Measurements from ENCODE around the gene ST8SIA4.
A peak's percentile ranks its signal among the peaks of the same experiment; 100 is the strongest.

Gene ST8SIA4

GRCh38 chr5:100877274-100877673, 25.8 kb downstream of the ST8SIA4 start:
- no peak overlapping the region for H2BK12ac ChIP-seq (ENCODE audit: low read length)
- no peaks in the 10 kb centered on the region for H3K79me2 ChIP-seq (ENCODE audit: control insufficient read depth, insufficient read depth, low read length, poor library complexity)
- H2BK5ac ChIP-seq (ENCODE audit: low read depth, low read length, poor library complexity): no peak overlapping the region
- H4K91ac ChIP-seq (ENCODE audit: low read depth, low read length): no peak overlapping the region
- no peaks in the 10 kb centered on the region for H3K27me3 ChIP-seq (ENCODE audit: insufficient read depth, low read length)
- no peak overlapping the region for H2AK5ac ChIP-seq (ENCODE audit: low read length)
- H3K23ac ChIP-seq (ENCODE audit: low read length): no peak overlapping the region
- no peak overlapping the region for H4K12ac ChIP-seq (ENCODE audit: low read depth, low read length)
- DNase-seq: peak in 1 of 2 donors; percentile 15
- H3K79me1 ChIP-seq (ENCODE audit: low read length): no peaks in the 10 kb centered on the region
- no peaks in the 10 kb centered on the region for H3K4me1 ChIP-seq (ENCODE audit: control insufficient read depth in 1 of 2, insufficient read depth in 2 of 2, low read length in 2 of 2)
- no peak overlapping the region for H3K4me3 ChIP-seq (ENCODE audit: low read depth, low read length)
- H3K4ac ChIP-seq (ENCODE audit: low read depth, low read length): no peak overlapping the region
- no peak overlapping the region for H3K14ac ChIP-seq (ENCODE audit: low read length)
- no peak overlapping the region for H3K4me2 ChIP-seq (ENCODE audit: low read length)
- H3K36me3 ChIP-seq (ENCODE audit: control insufficient read depth in 1 of 2, insufficient read depth in 2 of 2, low read length in 2 of 2): no peaks in the 10 kb centered on the region
- no peak overlapping the region for H2AFZ ChIP-seq (ENCODE audit: insufficient read depth, low read length, poor library complexity)
- no peak overlapping the region for H3K18ac ChIP-seq (ENCODE audit: low read length)
- WGBS (ENCODE audit: extremely low coverage, insufficient coverage, insufficient read length): no CpG with 5 or more reads among the region's 2 CpGs
- no peak overlapping the region for H2BK120ac ChIP-seq (ENCODE audit: insufficient read depth, low read length, poor library complexity)
- no peak overlapping the region for H4K8ac ChIP-seq (ENCODE audit: low read depth, low read length)
- no peak overlapping the region for H3K9ac ChIP-seq (ENCODE audit: low read length)
- no peak overlapping the region for H3K27ac ChIP-seq (ENCODE audit: low read depth, low read length)
- H3K9me3 ChIP-seq (ENCODE audit: insufficient read depth, low read depth, low read length): no peaks in the 10 kb centered on the region

- no peaks in the 10 kb centered on the region for H3K79me2 ChIP-seq (ENCODE audit: control insufficient read depth, insufficient read depth, low read length, poor library complexity)
- H2AK5ac ChIP-seq (ENCODE audit: low read length): no peak overlapping the region
- H4K12ac ChIP-seq (ENCODE audit: low read depth, low read length): no peak overlapping the region
- no peak overlapping the region for H4K8ac ChIP-seq (ENCODE audit: low read depth, low read length)
- no peak overlapping the region for H4K91ac ChIP-seq (ENCODE audit: low read depth, low read length)
- no peaks in the 10 kb centered on the region for H3K9me3 ChIP-seq (ENCODE audit: insufficient read depth, low read depth, low read length)
- H2BK120ac ChIP-seq (ENCODE audit: insufficient read depth, low read length, poor library complexity): no peak overlapping the region
- no peaks in the 10 kb centered on the region for H3K36me3 ChIP-seq (ENCODE audit: control insufficient read depth in 1 of 2, insufficient read depth in 2 of 2, low read length in 2 of 2)
- DNase-seq: peak in 1 of 2 donors; percentile 2
- WGBS (ENCODE audit: extremely low coverage, insufficient coverage, insufficient read length): no CpG with 5 or more reads among the region's 2 CpGs
- no peak overlapping the region for H2BK5ac ChIP-seq (ENCODE audit: low read depth, low read length, poor library complexity)
- H3K4ac ChIP-seq (ENCODE audit: low read depth, low read length): no peak overlapping the region
- H3K23ac ChIP-seq (ENCODE audit: low read length): no peak overlapping the region
- H3K4me2 ChIP-seq (ENCODE audit: low read length): no peak overlapping the region
- no peak overlapping the region for H3K9ac ChIP-seq (ENCODE audit: low read length)
- H2AFZ ChIP-seq (ENCODE audit: insufficient read depth, low read length, poor library complexity): no peak overlapping the region
- no peaks in the 10 kb centered on the region for H3K27me3 ChIP-seq (ENCODE audit: insufficient read depth, low read length)
- no peaks in the 10 kb centered on the region for H3K79me1 ChIP-seq (ENCODE audit: low read length)
- H3K4me3 ChIP-seq (ENCODE audit: low read depth, low read length): no peak overlapping the region
- no peak overlapping the region for H3K18ac ChIP-seq (ENCODE audit: low read length)
- H3K14ac ChIP-seq (ENCODE audit: low read length): no peak overlapping the region
- no peak overlapping the region for H3K27ac ChIP-seq (ENCODE audit: low read depth, low read length)
- H2BK12ac ChIP-seq (ENCODE audit: low read length): no peak overlapping the region
- no peaks in the 10 kb centered on the region for H3K4me1 ChIP-seq (ENCODE audit: control insufficient read depth in 1 of 2, insufficient read depth in 2 of 2, low read length in 2 of 2)
Observed at GRCh38 chr5:100872408-100873190, 30.5 kb downstream of the ST8SIA4 start.

- Histone ChIP-seq H3K27me3 (ENCODE audit: insufficient read depth, low read length) (no peaks in the 10 kb centered on the region), H2BK120ac (ENCODE audit: insufficient read depth, low read length, poor library complexity) (no peak overlapping the region), H2AFZ (ENCODE audit: insufficient read depth, low read length, poor library complexity) (no peak overlapping the region), H4K12ac (ENCODE audit: low read depth, low read length) (no peak overlapping the region), H4K91ac (ENCODE audit: low read depth, low read length) (no peak overlapping the region), H3K4me2 (ENCODE audit: low read length) (no peak overlapping the region), H4K8ac (ENCODE audit: low read depth, low read length) (no peak overlapping the region), H3K4me1 (ENCODE audit: control insufficient read depth in 1 of 2, insufficient read depth in 2 of 2, low read length in 2 of 2) (no peaks in the 10 kb centered on the region), H3K79me2 (ENCODE audit: control insufficient read depth, insufficient read depth, low read length, poor library complexity) (no peaks in the 10 kb centered on the region), H3K9me3 (ENCODE audit: insufficient read depth, low read depth, low read length) (no peaks in the 10 kb centered on the region), H2BK5ac (ENCODE audit: low read depth, low read length, poor library complexity) (no peak overlapping the region), H3K14ac (ENCODE audit: low read length) (no peak overlapping the region), H3K4me3 (ENCODE audit: low read depth, low read length) (no peak overlapping the region), H3K36me3 (ENCODE audit: control insufficient read depth in 1 of 2, insufficient read depth in 2 of 2, low read length in 2 of 2) (no peaks in the 10 kb centered on the region), H3K18ac (ENCODE audit: low read length) (no peak overlapping the region), H3K9ac (ENCODE audit: low read length) (no peak overlapping the region), H3K4ac (ENCODE audit: low read depth, low read length) (no peak overlapping the region), H2AK5ac (ENCODE audit: low read length) (no peak overlapping the region), H2BK12ac (ENCODE audit: low read length) (no peak overlapping the region), H3K23ac (ENCODE audit: low read length) (no peak overlapping the region), H3K27ac (ENCODE audit: low read depth, low read length) (no peak overlapping the region), H3K79me1 (ENCODE audit: low read length) (no peaks in the 10 kb centered on the region)
- WGBS (ENCODE audit: extremely low coverage, insufficient coverage, insufficient read length): no CpG with 5 or more reads among the region's 3 CpGs
- no peak for DNase-seq
Observed at GRCh38 chr5:100867039-100867562, 36.0 kb downstream of the ST8SIA4 start.

- H3K9me3 ChIP-seq (ENCODE audit: insufficient read depth, low read depth, low read length): no peaks in the 10 kb centered on the region
- H2BK5ac ChIP-seq (ENCODE audit: low read depth, low read length, poor library complexity): no peak overlapping the region
- H2BK120ac ChIP-seq (ENCODE audit: insufficient read depth, low read length, poor library complexity): no peak overlapping the region
- no peak overlapping the region for H2AFZ ChIP-seq (ENCODE audit: insufficient read depth, low read length, poor library complexity)
- no peak overlapping the region for H4K12ac ChIP-seq (ENCODE audit: low read depth, low read length)
- WGBS (ENCODE audit: extremely low coverage, insufficient coverage, insufficient read length): no CpG with 5 or more reads among the region's 2 CpGs
- no peak overlapping the region for H3K4me2 ChIP-seq (ENCODE audit: low read length)
- DNase-seq: peak; percentile 35 to 97
- no peak overlapping the region for H4K8ac ChIP-seq (ENCODE audit: low read depth, low read length)
- no peak overlapping the region for H3K4me3 ChIP-seq (ENCODE audit: low read depth, low read length)
- H2AK5ac ChIP-seq (ENCODE audit: low read length): no peak overlapping the region
- no peak overlapping the region for H3K27ac ChIP-seq (ENCODE audit: low read depth, low read length)
- no peaks in the 10 kb centered on the region for H3K79me1 ChIP-seq (ENCODE audit: low read length)
- H3K23ac ChIP-seq (ENCODE audit: low read length): no peak overlapping the region
- no peaks in the 10 kb centered on the region for H3K79me2 ChIP-seq (ENCODE audit: control insufficient read depth, insufficient read depth, low read length, poor library complexity)
- no peaks in the 10 kb centered on the region for H3K4me1 ChIP-seq (ENCODE audit: control insufficient read depth in 1 of 2, insufficient read depth in 2 of 2, low read length in 2 of 2)
- no peak overlapping the region for H3K14ac ChIP-seq (ENCODE audit: low read length)
- H3K27me3 ChIP-seq (ENCODE audit: insufficient read depth, low read length): no peaks in the 10 kb centered on the region
- no peaks in the 10 kb centered on the region for H3K36me3 ChIP-seq (ENCODE audit: control insufficient read depth in 1 of 2, insufficient read depth in 2 of 2, low read length in 2 of 2)
- H3K9ac ChIP-seq (ENCODE audit: low read length): no peak overlapping the region
- no peak overlapping the region for H2BK12ac ChIP-seq (ENCODE audit: low read length)
- H3K4ac ChIP-seq (ENCODE audit: low read depth, low read length): no peak overlapping the region
- no peak overlapping the region for H3K18ac ChIP-seq (ENCODE audit: low read length)
- H4K91ac ChIP-seq (ENCODE audit: low read depth, low read length): no peak overlapping the region
Observed at GRCh38 chr5:100864931-100865330, 38.2 kb downstream of the ST8SIA4 start.

Data from trophoblast cell (in vitro differentiated cells and primary cell).